ENCODE measurements around the gene SNRPB.

DNA sequence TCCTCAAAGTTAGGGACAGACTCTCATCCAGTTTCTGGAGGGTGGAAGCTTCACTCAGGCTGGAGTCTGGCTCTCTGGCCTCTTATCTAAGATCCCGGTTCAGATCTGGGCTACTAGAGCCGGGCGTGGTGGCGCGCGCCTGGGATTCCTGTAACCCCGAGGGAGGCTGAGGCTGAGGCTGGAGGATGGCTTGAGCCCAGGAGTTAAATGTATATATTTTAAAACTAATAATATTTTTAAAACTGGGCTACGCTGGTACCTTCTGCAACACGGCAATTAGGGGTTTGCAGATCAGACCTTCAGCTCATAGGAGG lies 38.8 kb upstream of the SNRPB start:
- no peak for TF ChIP-seq POLR2A (IDR thresholded peaks at IDR 0.05)
- TF ChIP-seq, protein P1, sequence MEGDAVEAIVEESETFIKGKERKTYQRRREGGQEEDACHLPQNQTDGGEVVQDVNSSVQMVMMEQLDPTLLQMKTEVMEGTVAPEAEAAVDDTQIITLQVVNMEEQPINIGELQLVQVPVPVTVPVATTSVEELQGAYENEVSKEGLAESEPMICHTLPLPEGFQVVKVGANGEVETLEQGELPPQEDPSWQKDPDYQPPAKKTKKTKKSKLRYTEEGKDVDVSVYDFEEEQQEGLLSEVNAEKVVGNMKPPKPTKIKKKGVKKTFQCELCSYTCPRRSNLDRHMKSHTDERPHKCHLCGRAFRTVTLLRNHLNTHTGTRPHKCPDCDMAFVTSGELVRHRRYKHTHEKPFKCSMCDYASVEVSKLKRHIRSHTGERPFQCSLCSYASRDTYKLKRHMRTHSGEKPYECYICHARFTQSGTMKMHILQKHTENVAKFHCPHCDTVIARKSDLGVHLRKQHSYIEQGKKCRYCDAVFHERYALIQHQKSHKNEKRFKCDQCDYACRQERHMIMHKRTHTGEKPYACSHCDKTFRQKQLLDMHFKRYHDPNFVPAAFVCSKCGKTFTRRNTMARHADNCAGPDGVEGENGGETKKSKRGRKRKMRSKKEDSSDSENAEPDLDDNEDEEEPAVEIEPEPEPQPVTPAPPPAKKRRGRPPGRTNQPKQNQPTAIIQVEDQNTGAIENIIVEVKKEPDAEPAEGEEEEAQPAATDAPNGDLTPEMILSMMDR (IDR thresholded peaks at IDR 0.05) = no peak

Data from adrenal gland (tissue), 5 donors.